ENCODE results near the gene IL1RAPL1. TPM values are rescaled to one million over a fixed set of nuclear protein-coding genes. Genes with fewer than 3 reads are reported as not detected.

The IL1RAPL1 gene
- total RNA-seq, 2 donors from 2014 or later = not detected

GRCh38 chrX:28850955-28851354, 263.7 kb downstream of the IL1RAPL1 start:
- H3K36me3 Mint-ChIP-seq (ENCODE audit: insufficient read depth in 2 of 2) = peaks cover 0 to 2% of the 10 kb centered on the region in 2 donors
- peaks cover 7% of the 10 kb centered on the region in 2 donors for H3K9me3 Mint-ChIP-seq

GRCh38 chrX:28851871-28852270, 264.6 kb downstream of the IL1RAPL1 start:
- Mint-ChIP-seq H3K36me3 (ENCODE audit: insufficient read depth in 2 of 2) (peaks cover 0 to 2% of the 10 kb centered on the region in 2 donors), H3K27ac (no peak overlapping the region)
- ATAC-seq (replicated peaks in 1 of 2) = no peak

More at GRCh38 chrX:28850955-28851354, 263.7 kb downstream of the IL1RAPL1 start:
- DNase-seq = no peak
- Mint-ChIP-seq H3K27ac (no peak overlapping the region), H3K27me3 (ENCODE audit: low read depth) (peaks cover 7% of the 10 kb centered on the region), H3K4me1 (ENCODE audit: low read depth) (no peaks in the 10 kb centered on the region), H3K4me3 (no peak overlapping the region)
- no peak for ATAC-seq (replicated peaks in 1 of 2)

GRCh38 chrX:28854637-28855036, 267.4 kb downstream of the IL1RAPL1 start:
- Mint-ChIP-seq H3K27ac (no peak overlapping the region), H3K9me3 (peaks cover 3 to 11% of the 10 kb centered on the region in 2 donors), H3K36me3 (ENCODE audit: insufficient read depth in 2 of 2) (peaks cover 0 to 2% of the 10 kb centered on the region in 2 donors), H3K4me1 (ENCODE audit: low read depth) (no peaks in the 10 kb centered on the region), H3K4me3 (no peak overlapping the region), H3K27me3 (ENCODE audit: low read depth) (no peaks in the 10 kb centered on the region)
- ATAC-seq (replicated peaks in 1 of 2) = no peak
- DNase-seq = no peak

More at GRCh38 chrX:28851871-28852270, 264.6 kb downstream of the IL1RAPL1 start:
- Mint-ChIP-seq H3K9me3 (peaks cover 7 to 9% of the 10 kb centered on the region in 2 donors), H3K4me3 (no peak overlapping the region), H3K4me1 (ENCODE audit: low read depth) (no peaks in the 10 kb centered on the region), H3K27me3 (ENCODE audit: low read depth) (peaks cover 5% of the 10 kb centered on the region)
- DNase-seq = no peak

- Mint-ChIP-seq H3K27me3 (ENCODE audit: low read depth) (no peaks in the 10 kb centered on the region), H3K36me3 (ENCODE audit: insufficient read depth in 2 of 2) (no peaks in the 10 kb centered on the region), H3K9me3 (peaks cover 2 to 5% of the 10 kb centered on the region in 2 donors), H3K4me1 (ENCODE audit: low read depth) (no peaks in the 10 kb centered on the region), H3K27ac (no peak overlapping the region), H3K4me3 (no peak overlapping the region)
- no peak for DNase-seq
- no peak for ATAC-seq (replicated peaks in 1 of 2)
Observed at GRCh38 chrX:28876408-28876807, 289.2 kb downstream of the IL1RAPL1 start.

GRCh38 chrX:28876901-28877300, 289.7 kb downstream of the IL1RAPL1 start:
- Mint-ChIP-seq H3K27me3 (ENCODE audit: low read depth) (no peaks in the 10 kb centered on the region), H3K27ac (no peak overlapping the region), H3K4me3 (no peak overlapping the region), H3K4me1 (ENCODE audit: low read depth) (no peaks in the 10 kb centered on the region), H3K9me3 (peaks cover 4 to 5% of the 10 kb centered on the region in 2 donors), H3K36me3 (ENCODE audit: insufficient read depth in 2 of 2) (no peaks in the 10 kb centered on the region)
- DNase-seq = no peak
- ATAC-seq (replicated peaks in 1 of 2) = no peak

- no peak for ATAC-seq (replicated peaks in 1 of 2)
- no peaks in the 10 kb centered on the region for H3K4me1 Mint-ChIP-seq (ENCODE audit: low read depth)
- DNase-seq = no peak
- H3K36me3 Mint-ChIP-seq (ENCODE audit: insufficient read depth in 2 of 2) = no peaks in the 10 kb centered on the region
- no peaks in the 10 kb centered on the region for H3K27me3 Mint-ChIP-seq (ENCODE audit: low read depth)
- peaks cover 4 to 5% of the 10 kb centered on the region in 2 donors for H3K9me3 Mint-ChIP-seq
- H3K27ac Mint-ChIP-seq = no peak overlapping the region
- no peak overlapping the region for H3K4me3 Mint-ChIP-seq
Observed at GRCh38 chrX:28880136-28880535, 292.9 kb downstream of the IL1RAPL1 start.

- no peak overlapping the region for H3K27ac Mint-ChIP-seq
- DNase-seq (no peak), ATAC-seq (replicated peaks in 1 of 2) (no peak)
- no peak overlapping the region for H3K4me3 Mint-ChIP-seq
- H3K36me3 Mint-ChIP-seq (ENCODE audit: insufficient read depth in 2 of 2) = no peaks in the 10 kb centered on the region
- H3K9me3 Mint-ChIP-seq = peaks cover 0 to 2% of the 10 kb centered on the region in 2 donors
- no peaks in the 10 kb centered on the region for H3K27me3 Mint-ChIP-seq (ENCODE audit: low read depth)
- no peaks in the 10 kb centered on the region for H3K4me1 Mint-ChIP-seq (ENCODE audit: low read depth)
Observed at GRCh38 chrX:28884823-28885222, 297.6 kb downstream of the IL1RAPL1 start.

- H3K4me3 Mint-ChIP-seq = no peak overlapping the region
- H3K27me3 Mint-ChIP-seq (ENCODE audit: low read depth) = no peaks in the 10 kb centered on the region
- no peaks in the 10 kb centered on the region for H3K36me3 Mint-ChIP-seq (ENCODE audit: insufficient read depth in 2 of 2)
- DNase-seq = no peak
- no peaks in the 10 kb centered on the region for H3K9me3 Mint-ChIP-seq
- no peaks in the 10 kb centered on the region for H3K4me1 Mint-ChIP-seq (ENCODE audit: low read depth)
- no peak for ATAC-seq (replicated peaks in 1 of 2)
- no peak overlapping the region for H3K27ac Mint-ChIP-seq
Observed at GRCh38 chrX:28888416-28888815, 301.2 kb downstream of the IL1RAPL1 start.

GRCh38 chrX:28889591-28890090, 302.4 kb downstream of the IL1RAPL1 start:
- Mint-ChIP-seq H3K27me3 (ENCODE audit: low read depth) (no peaks in the 10 kb centered on the region), H3K27ac (no peak overlapping the region), H3K4me3 (no peak overlapping the region), H3K4me1 (ENCODE audit: low read depth) (no peaks in the 10 kb centered on the region), H3K9me3 (no peaks in the 10 kb centered on the region), H3K36me3 (ENCODE audit: insufficient read depth in 2 of 2) (no peaks in the 10 kb centered on the region)
- DNase-seq (no peak), ATAC-seq (replicated peaks in 1 of 2) (no peak)

GRCh38 chrX:28901637-28902036, 314.4 kb downstream of the IL1RAPL1 start:
- no peak overlapping the region for H3K4me3 Mint-ChIP-seq
- DNase-seq (no peak), ATAC-seq (replicated peaks in 1 of 2) (no peak)
- H3K27ac Mint-ChIP-seq = no peak overlapping the region
- H3K27me3 Mint-ChIP-seq (ENCODE audit: low read depth) = no peaks in the 10 kb centered on the region
- peaks cover 7 to 8% of the 10 kb centered on the region in 2 donors for H3K9me3 Mint-ChIP-seq
- H3K36me3 Mint-ChIP-seq (ENCODE audit: insufficient read depth in 2 of 2) = peaks cover 0 to 2% of the 10 kb centered on the region in 2 donors
- no peaks in the 10 kb centered on the region for H3K4me1 Mint-ChIP-seq (ENCODE audit: low read depth)

- Mint-ChIP-seq H3K27me3 (ENCODE audit: low read depth) (no peaks in the 10 kb centered on the region), H3K27ac (no peak overlapping the region), H3K4me3 (no peak overlapping the region), H3K4me1 (ENCODE audit: low read depth) (no peaks in the 10 kb centered on the region), H3K9me3 (peaks cover 0 to 6% of the 10 kb centered on the region in 2 donors), H3K36me3 (ENCODE audit: insufficient read depth in 2 of 2) (no peaks in the 10 kb centered on the region)
- DNase-seq (no peak), ATAC-seq (replicated peaks in 1 of 2) (no peak)
Observed at GRCh38 chrX:28910487-28910886, 323.2 kb downstream of the IL1RAPL1 start.

GRCh38 chrX:28920153-28920943, 333.1 kb downstream of the IL1RAPL1 start:
- DNase-seq (no peak), ATAC-seq (replicated peaks in 1 of 2) (no peak)
- Mint-ChIP-seq H3K9me3 (peaks cover 2 to 3% of the 10 kb centered on the region in 2 donors), H3K27ac (no peak overlapping the region), H3K36me3 (ENCODE audit: insufficient read depth in 2 of 2) (no peaks in the 10 kb centered on the region), H3K27me3 (ENCODE audit: low read depth) (no peaks in the 10 kb centered on the region), H3K4me1 (ENCODE audit: low read depth) (no peaks in the 10 kb centered on the region), H3K4me3 (no peak overlapping the region)

GRCh38 chrX:28922106-28922505, 334.9 kb downstream of the IL1RAPL1 start:
- DNase-seq (no peak), ATAC-seq (replicated peaks in 1 of 2) (no peak)
- H3K9me3 Mint-ChIP-seq = peaks cover 2 to 3% of the 10 kb centered on the region in 2 donors
- no peaks in the 10 kb centered on the region for H3K4me1 Mint-ChIP-seq (ENCODE audit: low read depth)
- H3K27ac Mint-ChIP-seq = no peak overlapping the region
- no peaks in the 10 kb centered on the region for H3K36me3 Mint-ChIP-seq (ENCODE audit: insufficient read depth in 2 of 2)
- H3K27me3 Mint-ChIP-seq (ENCODE audit: low read depth) = no peaks in the 10 kb centered on the region
- no peak overlapping the region for H3K4me3 Mint-ChIP-seq
